ENCODE data around the gene ROBO4.

ROBO4 gene

GRCh38 chr11:124934862-124935547 lies 37.3 kb upstream of the ROBO4 start:
- Histone ChIP-seq H2AFZ (ENCODE audit: low read depth, low read length) (no peak overlapping the region), H3K4me1 (ENCODE audit: low read length) (peaks cover 14% of the 10 kb centered on the region), H3K27me3 (ENCODE audit: low read depth, low read length) (peaks cover 43% of the 10 kb centered on the region), H3K79me2 (ENCODE audit: low read length) (no peaks in the 10 kb centered on the region), H3K36me3 (replicated peaks; ENCODE audit: low read depth, low read length) (no peaks in the 10 kb centered on the region), H3K27ac (ENCODE audit: low read length) (no peak overlapping the region), H4K20me1 (ENCODE audit: insufficient read depth, low read length) (no peaks in the 10 kb centered on the region), H3K4me3 (ENCODE audit: low read length) (no peak overlapping the region), H3K4me2 (ENCODE audit: low read length) (no peak overlapping the region), H3K9ac (ENCODE audit: low read length) (no peak overlapping the region), H3K9me3 (ENCODE audit: insufficient read depth, low read length) (0 out of 2 replicates have a peak, but pooled peaks cover 3% of the 10 kb centered on the region)
- no peak for TF ChIP-seq CTCF (IDR thresholded peaks at IDR 0.05; ENCODE audit: low read depth, low read length)
- no peak for TF ChIP-seq EZH2phosphoT487 (IDR thresholded peaks at IDR 0.05; ENCODE audit: low read depth)

GRCh38 chr11:124930799-124931198 lies 33.1 kb upstream of the ROBO4 start:
- TF ChIP-seq CTCF (IDR thresholded peaks at IDR 0.05; ENCODE audit: low read depth, low read length): no peak
- no peak for TF ChIP-seq EZH2phosphoT487 (IDR thresholded peaks at IDR 0.05; ENCODE audit: low read depth)
- Histone ChIP-seq H3K4me3 (ENCODE audit: low read length) (no peak overlapping the region), H3K27me3 (ENCODE audit: low read depth, low read length) (peaks cover 19% of the 10 kb centered on the region), H3K4me1 (ENCODE audit: low read length) (peaks cover 29% of the 10 kb centered on the region), H4K20me1 (ENCODE audit: insufficient read depth, low read length) (no peaks in the 10 kb centered on the region), H3K4me2 (ENCODE audit: low read length) (peak overlapping the region; percentile 37), H3K9me3 (ENCODE audit: insufficient read depth, low read length) (0 out of 2 replicates have a peak, but pooled peaks cover 3% of the 10 kb centered on the region), H3K79me2 (ENCODE audit: low read length) (no peaks in the 10 kb centered on the region), H3K36me3 (replicated peaks; ENCODE audit: low read depth, low read length) (no peaks in the 10 kb centered on the region), H3K27ac (ENCODE audit: low read length) (no peak overlapping the region), H2AFZ (ENCODE audit: low read depth, low read length) (no peak overlapping the region), H3K9ac (ENCODE audit: low read length) (no peak overlapping the region)

- TF ChIP-seq EZH2phosphoT487 (IDR thresholded peaks at IDR 0.05; ENCODE audit: low read depth) (no peak), CTCF (IDR thresholded peaks at IDR 0.05; ENCODE audit: low read depth, low read length) (no peak)
- 0 out of 2 replicates have a peak, but pooled peaks cover 3% of the 10 kb centered on the region for H3K9me3 ChIP-seq (ENCODE audit: insufficient read depth, low read length)
- H3K4me1 ChIP-seq (ENCODE audit: low read length): peaks cover 34% of the 10 kb centered on the region
- H3K27ac ChIP-seq (ENCODE audit: low read length): no peak overlapping the region
- peaks cover 6% of the 10 kb centered on the region; the same call in 1 of the 2 replicates for H3K27me3 ChIP-seq (ENCODE audit: low read depth, low read length)
- no peaks in the 10 kb centered on the region for H3K79me2 ChIP-seq (ENCODE audit: low read length)
- no peak overlapping the region for H2AFZ ChIP-seq (ENCODE audit: low read depth, low read length)
- H3K4me2 ChIP-seq (ENCODE audit: low read length): peak overlapping the region; percentile 29
- no peaks in the 10 kb centered on the region for H4K20me1 ChIP-seq (ENCODE audit: insufficient read depth, low read length)
- H3K9ac ChIP-seq (ENCODE audit: low read length): no peak overlapping the region
- H3K4me3 ChIP-seq (ENCODE audit: low read length): 0 out of 2 replicates have a peak overlapping the region, but pooled peaks have one; percentile 14
- H3K36me3 ChIP-seq (replicated peaks; ENCODE audit: low read depth, low read length): no peaks in the 10 kb centered on the region
Observed at GRCh38 chr11:124928942-124929665, 31.4 kb upstream of the ROBO4 start.

GRCh38 chr11:124923296-124923695 lies 25.6 kb upstream of the ROBO4 start:
- Histone ChIP-seq H3K9me3 (ENCODE audit: insufficient read depth, low read length) (no peaks in the 10 kb centered on the region), H3K4me2 (ENCODE audit: low read length) (no peak overlapping the region), H3K4me1 (ENCODE audit: low read length) (peaks cover 8% of the 10 kb centered on the region; the same call in 1 of the 2 replicates), H3K27me3 (ENCODE audit: low read depth, low read length) (0 out of 2 replicates have a peak, but pooled peaks cover 3% of the 10 kb centered on the region), H3K79me2 (ENCODE audit: low read length) (no peaks in the 10 kb centered on the region), H3K9ac (ENCODE audit: low read length) (no peak overlapping the region), H4K20me1 (ENCODE audit: insufficient read depth, low read length) (no peaks in the 10 kb centered on the region), H2AFZ (ENCODE audit: low read depth, low read length) (no peak overlapping the region), H3K27ac (ENCODE audit: low read length) (no peak overlapping the region), H3K36me3 (replicated peaks; ENCODE audit: low read depth, low read length) (no peaks in the 10 kb centered on the region), H3K4me3 (ENCODE audit: low read length) (no peak overlapping the region)
- TF ChIP-seq CTCF (IDR thresholded peaks at IDR 0.05; ENCODE audit: low read depth, low read length): no peak
- TF ChIP-seq EZH2phosphoT487 (IDR thresholded peaks at IDR 0.05; ENCODE audit: low read depth): no peak
